ENCODE data around the gene DNAJC8.

The DNAJC8 gene

DNA sequence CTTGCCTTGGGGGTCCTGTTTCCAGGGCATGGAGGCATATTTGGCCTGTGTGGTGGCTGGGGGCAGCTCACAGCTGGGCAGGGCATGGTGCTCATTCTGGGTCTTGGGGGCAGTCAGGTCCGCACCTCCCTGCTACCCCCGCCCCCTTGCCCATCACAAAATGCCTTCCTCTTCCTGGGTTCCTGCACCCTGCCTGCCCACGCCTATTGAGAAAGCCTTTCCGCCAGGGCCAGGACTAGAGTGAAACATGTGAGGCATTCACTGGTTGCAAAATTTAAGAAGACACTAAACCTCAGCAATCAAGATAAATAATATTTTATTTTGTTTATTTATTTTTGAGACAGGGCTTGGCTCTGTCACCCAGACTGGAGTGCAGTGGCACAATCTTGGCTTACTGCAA lies 76.0 kb downstream of the DNAJC8 start:
- H3K4me1 Mint-ChIP-seq (ENCODE audit: low read depth) = no peaks in the 10 kb centered on the region
- no peak overlapping the region for H3K27ac Mint-ChIP-seq
- no peak overlapping the region for H3K4me3 Mint-ChIP-seq
- no peaks in the 10 kb centered on the region for H3K36me3 Mint-ChIP-seq (ENCODE audit: low read depth)
- no peaks in the 10 kb centered on the region for H3K9me3 Mint-ChIP-seq
- H3K27me3 Mint-ChIP-seq = peaks cover 7% of the 10 kb centered on the region
- DNase-seq = no peak

DNA sequence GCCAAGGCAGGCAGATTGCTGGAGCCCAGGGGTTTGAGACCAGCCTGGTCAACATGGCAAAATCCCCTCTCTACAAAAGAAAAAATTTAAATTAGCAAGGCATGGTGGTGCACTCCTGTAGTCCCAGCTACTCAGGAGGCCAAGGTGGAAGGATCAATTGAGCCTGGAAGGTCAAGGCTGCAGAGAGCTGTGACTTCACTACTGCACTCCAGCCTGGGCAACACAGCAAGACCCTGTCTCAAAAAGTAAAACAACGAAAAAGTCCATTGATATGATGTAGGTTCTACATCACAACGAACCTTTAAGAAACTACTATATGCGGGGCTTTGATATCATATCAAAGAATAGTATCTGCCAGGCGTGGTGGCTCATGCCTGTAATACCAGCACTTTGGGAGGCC lies 77.2 kb downstream of the DNAJC8 start:
- Mint-ChIP-seq H3K27ac (no peak overlapping the region), H3K36me3 (ENCODE audit: low read depth) (peaks cover 4% of the 10 kb centered on the region), H3K4me3 (no peak overlapping the region), H3K27me3 (peaks cover under 1% of the 10 kb centered on the region), H3K9me3 (no peaks in the 10 kb centered on the region), H3K4me1 (ENCODE audit: low read depth) (no peaks in the 10 kb centered on the region)
- DNase-seq = no peak

DNA sequence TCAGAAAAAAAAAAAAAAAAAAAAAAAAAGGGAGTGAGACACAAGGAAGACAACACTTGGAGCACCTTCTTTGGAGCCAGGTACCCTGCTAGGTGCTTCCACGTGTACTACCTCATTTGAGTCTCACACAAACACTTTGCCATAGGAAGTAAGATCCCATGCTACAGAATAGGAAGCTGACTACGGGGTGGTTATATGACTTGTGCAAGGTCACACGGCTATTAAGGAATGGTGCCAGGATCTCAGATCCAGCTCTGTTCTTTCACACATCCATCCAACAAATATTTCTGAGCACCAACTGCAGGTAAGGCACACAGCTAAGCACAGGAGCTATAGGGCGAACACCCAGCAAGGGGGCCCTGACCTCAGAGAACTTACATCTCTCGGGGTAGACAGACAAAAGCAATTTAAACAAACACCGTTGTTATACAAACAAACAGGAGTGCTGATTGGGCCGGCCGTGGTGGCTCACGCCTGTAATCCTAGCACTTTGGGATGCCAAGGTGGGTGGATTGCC lies 78.7 kb downstream of the DNAJC8 start:
- no peaks in the 10 kb centered on the region for H3K9me3 Mint-ChIP-seq
- no peaks in the 10 kb centered on the region for H3K4me1 Mint-ChIP-seq (ENCODE audit: low read depth)
- no peak overlapping the region for H3K27ac Mint-ChIP-seq
- H3K27me3 Mint-ChIP-seq = no peaks in the 10 kb centered on the region
- no peak overlapping the region for H3K4me3 Mint-ChIP-seq
- peaks cover 17% of the 10 kb centered on the region for H3K36me3 Mint-ChIP-seq (ENCODE audit: low read depth)
- DNase-seq = no peak
